ENCODE results near the gene ATXN7L1. TPM values are rescaled to one million over a fixed set of nuclear protein-coding genes. Genes with fewer than 3 reads are reported as not detected.

Gene ATXN7L1
- total RNA-seq, 5 donors from 2014 or later (not counting 1 experiment from before 2014, with no cell fraction given) = 42.3 to 54.7 (median 47.4) TPM

DNA sequence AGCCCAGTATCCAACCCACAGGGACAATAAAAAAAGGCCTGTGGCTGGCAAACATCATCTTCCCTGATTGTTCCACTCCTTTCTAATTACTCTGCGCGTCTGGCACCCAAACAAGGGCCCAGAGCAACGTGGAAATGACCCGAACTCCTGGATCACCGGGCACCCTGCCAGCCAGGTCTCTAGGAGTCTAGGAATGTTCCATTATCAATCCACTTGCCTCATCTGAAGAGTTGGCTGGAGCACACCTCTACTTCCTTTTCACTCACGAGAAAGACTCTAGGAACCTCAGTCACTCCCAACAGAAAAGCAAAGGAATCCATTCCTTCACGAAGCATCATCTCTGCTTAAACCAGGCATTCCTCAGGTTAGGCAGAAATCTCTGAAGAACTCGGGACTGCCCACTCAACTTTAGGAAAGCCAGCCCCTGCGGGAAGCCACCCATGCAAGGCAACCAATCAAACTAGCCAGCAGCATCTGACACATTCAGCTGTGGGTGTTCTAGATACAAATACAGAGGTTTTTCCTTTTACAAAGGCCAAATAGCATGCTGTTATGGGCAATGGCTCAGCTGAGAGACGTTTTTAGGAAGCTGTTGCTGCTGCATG is 37.7 kb downstream of the ATXN7L1 start:
- H3K9me3 Mint-ChIP-seq = no peaks in the 10 kb centered on the region
- POLR2A ChIA-PET = interaction anchor here in 1 of 2 donors (0.7 kb wide), 1 partner anchor 25 kb away, joined by 3 read pairs; no protein-coding TSS in a partner anchor
- no peak overlapping the region for H3K4me3 Mint-ChIP-seq
- peaks cover 9 to 23% (median 14%) of the 10 kb centered on the region in 3 donors for H3K4me1 Mint-ChIP-seq
- no peak for ATAC-seq (replicated peaks in 1 of 4)
- H3K9me3 ChIP-seq = no peaks in the 10 kb centered on the region
- no peak overlapping the region for H3K4me3 ChIP-seq (ENCODE audit: control insufficient read depth in 1 of 2, extremely low read depth in 1 of 2, low read length in 1 of 2)
- H3K27me3 Mint-ChIP-seq = no peaks in the 10 kb centered on the region
- peaks cover 18% of the 10 kb centered on the region for H3K36me3 Mint-ChIP-seq
- 90% methylated on average over 7 of the region's 10 CpGs for WGBS (ENCODE audit: insufficient coverage)
- CTCF ChIA-PET = no interaction called here
- H3K36me3 ChIP-seq (ENCODE audit: control insufficient read depth in 2 of 2, extremely low read depth in 1 of 2, insufficient read depth in 1 of 2, low read length in 1 of 2) = peaks cover 0 to 4% of the 10 kb centered on the region in 2 donors
- no peaks in the 10 kb centered on the region for H3K27me3 ChIP-seq (replicated peaks in 1 of 2; ENCODE audit: control insufficient read depth in 2 of 2, extremely low read depth in 1 of 2, insufficient read depth in 2 of 2, low read length in 1 of 2)
- H3K4me1 ChIP-seq (ENCODE audit: control insufficient read depth in 1 of 2, extremely low read depth in 1 of 2, insufficient read depth in 2 of 2, low read length in 2 of 2) = peaks cover 0 to 7% of the 10 kb centered on the region in 2 experiments
- DNase-seq = no peak
- H3K27ac ChIP-seq (ENCODE audit: low read length) = no peak overlapping the region
- no peak overlapping the region for H3K27ac Mint-ChIP-seq

DNA sequence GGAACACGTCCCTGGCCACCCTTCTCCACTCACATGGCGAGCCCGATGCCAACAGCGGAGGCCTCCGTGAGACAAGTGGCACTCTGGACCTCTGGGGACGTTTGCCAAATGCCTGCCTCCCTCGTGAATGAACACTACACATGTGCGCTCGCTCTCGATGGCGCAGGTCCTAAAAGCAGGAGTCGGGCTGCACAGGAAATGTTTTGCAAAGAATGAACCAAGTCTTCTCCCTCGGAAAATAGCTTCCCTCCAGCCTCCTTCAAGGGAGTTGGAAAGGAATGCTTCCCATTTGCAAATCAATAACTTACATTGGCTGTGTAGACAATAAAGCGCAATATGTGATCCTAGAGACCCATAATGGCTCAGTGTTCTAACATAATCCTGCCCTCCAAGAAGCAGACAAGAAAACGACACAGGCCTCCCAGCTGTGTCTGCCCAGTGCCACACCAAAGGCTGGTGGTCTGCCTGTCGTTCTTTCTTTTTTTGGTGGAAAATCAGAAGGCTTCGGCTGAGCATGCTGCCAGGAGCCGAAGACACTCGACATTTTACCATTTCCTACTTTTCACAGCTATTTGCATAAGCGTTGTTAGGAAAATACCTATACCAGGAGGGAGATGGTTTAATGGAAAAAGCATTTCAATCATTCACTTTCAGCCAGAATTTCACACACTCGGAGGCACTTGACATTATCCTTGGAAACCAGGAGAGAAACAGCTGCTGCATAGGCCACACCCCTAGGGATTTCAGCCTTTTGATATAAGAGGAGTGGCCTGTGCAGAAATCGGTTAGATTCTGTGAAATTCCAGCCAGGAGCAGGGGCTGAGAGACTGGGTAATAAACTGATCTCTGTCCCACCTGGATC is 38.4 kb downstream of the ATXN7L1 start:
- POLR2A ChIA-PET = no interaction called here
- Histone ChIP-seq H3K27me3 (replicated peaks in 1 of 2; ENCODE audit: control insufficient read depth in 2 of 2, extremely low read depth in 1 of 2, insufficient read depth in 2 of 2, low read length in 1 of 2) (no peaks in the 10 kb centered on the region), H3K9me3 (no peaks in the 10 kb centered on the region), H3K27ac (ENCODE audit: low read length) (no peak overlapping the region), H3K4me1 (ENCODE audit: control insufficient read depth in 1 of 2, extremely low read depth in 1 of 2, insufficient read depth in 2 of 2, low read length in 2 of 2) (peaks cover 0 to 8% of the 10 kb centered on the region in 2 experiments), H3K4me3 (ENCODE audit: control insufficient read depth in 1 of 2, extremely low read depth in 1 of 2, low read length in 1 of 2) (no peak overlapping the region), H3K36me3 (ENCODE audit: control insufficient read depth in 2 of 2, extremely low read depth in 1 of 2, insufficient read depth in 1 of 2, low read length in 1 of 2) (no peaks in the 10 kb centered on the region)
- H3K27me3 Mint-ChIP-seq = no peaks in the 10 kb centered on the region
- 100% methylated on average over 7 of the region's 22 CpGs for WGBS (ENCODE audit: insufficient coverage)
- CTCF ChIA-PET = interaction anchor here in 1 of 2 donors (0.7 kb wide), 1 partner anchor 9 kb away, joined by 3 read pairs; no protein-coding TSS in a partner anchor
- peaks cover 12 to 26% (median 20%) of the 10 kb centered on the region in 3 donors for H3K4me1 Mint-ChIP-seq
- H3K4me3 Mint-ChIP-seq = no peak overlapping the region
- H3K9me3 Mint-ChIP-seq = no peaks in the 10 kb centered on the region
- peaks cover 18% of the 10 kb centered on the region for H3K36me3 Mint-ChIP-seq
- DNase-seq = no peak
- no peak overlapping the region for H3K27ac Mint-ChIP-seq
- ATAC-seq (replicated peaks in 1 of 4) = no peak

- Histone ChIP-seq H3K27me3 (replicated peaks in 1 of 2; ENCODE audit: control insufficient read depth in 2 of 2, extremely low read depth in 1 of 2, insufficient read depth in 2 of 2, low read length in 1 of 2) (no peaks in the 10 kb centered on the region), H3K4me1 (ENCODE audit: control insufficient read depth in 1 of 2, extremely low read depth in 1 of 2, insufficient read depth in 2 of 2, low read length in 2 of 2) (peaks cover 2 to 10% of the 10 kb centered on the region in 2 experiments), H3K36me3 (ENCODE audit: control insufficient read depth in 2 of 2, extremely low read depth in 1 of 2, insufficient read depth in 1 of 2, low read length in 1 of 2) (no peaks in the 10 kb centered on the region), H3K9me3 (no peaks in the 10 kb centered on the region), H3K4me3 (ENCODE audit: control insufficient read depth in 1 of 2, extremely low read depth in 1 of 2, low read length in 1 of 2) (no peak overlapping the region), H3K27ac (ENCODE audit: low read length) (no peak overlapping the region)
- Mint-ChIP-seq H3K9me3 (no peaks in the 10 kb centered on the region), H3K27ac (no peak overlapping the region), H3K27me3 (no peaks in the 10 kb centered on the region), H3K4me1 (peaks cover 15 to 34% (median 19%) of the 10 kb centered on the region in 3 donors), H3K4me3 (no peak overlapping the region), H3K36me3 (peaks cover 16% of the 10 kb centered on the region)
- ChIA-PET POLR2A (no interaction called here), CTCF (no interaction called here)
- WGBS (ENCODE audit: insufficient coverage) = no CpG with 5 or more reads among the region's 4 CpGs
- no peak for ATAC-seq (replicated peaks in 1 of 4)
- no peak for DNase-seq
These were observed 41.0 kb downstream of the ATXN7L1 start for GRCh38 chr7:105835441-105835840.

GRCh38 chr7:105831824-105832535 is 44.4 kb downstream of the ATXN7L1 start:
- peaks cover 2 to 6% of the 10 kb centered on the region in 2 experiments for H3K4me1 ChIP-seq (ENCODE audit: control insufficient read depth in 1 of 2, extremely low read depth in 1 of 2, insufficient read depth in 2 of 2, low read length in 2 of 2)
- no peak overlapping the region for H3K27ac Mint-ChIP-seq
- no peaks in the 10 kb centered on the region for H3K27me3 ChIP-seq (replicated peaks in 1 of 2; ENCODE audit: control insufficient read depth in 2 of 2, extremely low read depth in 1 of 2, insufficient read depth in 2 of 2, low read length in 1 of 2)
- no peaks in the 10 kb centered on the region for H3K9me3 Mint-ChIP-seq
- ATAC-seq (replicated peaks in 1 of 4) (no peak), DNase-seq (no peak)
- no peaks in the 10 kb centered on the region for H3K36me3 ChIP-seq (ENCODE audit: control insufficient read depth in 2 of 2, extremely low read depth in 1 of 2, insufficient read depth in 1 of 2, low read length in 1 of 2)
- 100% methylated on average over 1 of the region's 4 CpGs for WGBS (ENCODE audit: insufficient coverage)
- peaks cover 8 to 23% (median 19%) of the 10 kb centered on the region in 3 donors for H3K4me1 Mint-ChIP-seq
- no peak overlapping the region for H3K27ac ChIP-seq (ENCODE audit: low read length)
- CTCF ChIA-PET = interaction anchor here in 1 of 2 donors (0.5 kb wide), 1 partner anchor 106 kb away, joined by 4 read pairs; no protein-coding TSS in a partner anchor
- peaks cover 5% of the 10 kb centered on the region for H3K36me3 Mint-ChIP-seq
- H3K4me3 ChIP-seq (ENCODE audit: control insufficient read depth in 1 of 2, extremely low read depth in 1 of 2, low read length in 1 of 2) = no peak overlapping the region
- no peaks in the 10 kb centered on the region for H3K27me3 Mint-ChIP-seq
- POLR2A ChIA-PET = no interaction called here
- H3K9me3 ChIP-seq = no peaks in the 10 kb centered on the region
- no peak overlapping the region for H3K4me3 Mint-ChIP-seq

DNA sequence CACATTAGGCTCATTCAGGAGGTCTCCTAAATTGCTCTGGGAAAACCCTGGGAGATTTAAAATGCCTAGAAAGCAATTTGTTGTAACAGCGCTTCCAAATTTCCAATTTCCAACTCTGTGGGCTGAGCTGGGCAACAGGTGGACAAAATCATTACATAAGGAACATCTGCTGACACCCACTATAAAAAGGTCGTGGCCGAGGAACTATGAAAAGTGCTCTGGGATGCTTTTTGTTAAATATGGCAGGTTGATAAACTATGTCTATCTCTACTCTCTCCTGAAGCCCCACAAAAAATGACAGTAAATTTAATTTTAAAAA is 45.1 kb downstream of the ATXN7L1 start:
- Histone ChIP-seq H3K36me3 (ENCODE audit: control insufficient read depth in 2 of 2, extremely low read depth in 1 of 2, insufficient read depth in 1 of 2, low read length in 1 of 2) (no peaks in the 10 kb centered on the region), H3K4me1 (ENCODE audit: control insufficient read depth in 1 of 2, extremely low read depth in 1 of 2, insufficient read depth in 2 of 2, low read length in 2 of 2) (peaks cover 2 to 6% of the 10 kb centered on the region in 2 experiments), H3K4me3 (ENCODE audit: control insufficient read depth in 1 of 2, extremely low read depth in 1 of 2, low read length in 1 of 2) (no peak overlapping the region), H3K9me3 (no peaks in the 10 kb centered on the region), H3K27ac (ENCODE audit: low read length) (no peak overlapping the region), H3K27me3 (replicated peaks in 1 of 2; ENCODE audit: control insufficient read depth in 2 of 2, extremely low read depth in 1 of 2, insufficient read depth in 2 of 2, low read length in 1 of 2) (no peaks in the 10 kb centered on the region)
- Mint-ChIP-seq H3K4me1 (peaks cover 14 to 26% (median 19%) of the 10 kb centered on the region in 3 donors), H3K9me3 (no peaks in the 10 kb centered on the region), H3K36me3 (peaks cover 11% of the 10 kb centered on the region), H3K4me3 (no peak overlapping the region), H3K27me3 (no peaks in the 10 kb centered on the region), H3K27ac (no peak overlapping the region)
- CTCF ChIA-PET = interaction anchor here in 1 of 2 donors (0.5 kb wide), 1 partner anchor 106 kb away, joined by 4 read pairs; no protein-coding TSS in a partner anchor
- 100% methylated on average over 1 of the region's 3 CpGs for WGBS (ENCODE audit: insufficient coverage)
- ATAC-seq (replicated peaks in 1 of 4) (no peak), DNase-seq (no peak)
- POLR2A ChIA-PET = no interaction called here

Measured in T-cell (primary cell).